Smooth muscle cell (in vitro differentiated cells): ENCODE measurements around the gene DAD1. TPM values are rescaled to one million over a fixed set of nuclear protein-coding genes. Genes with fewer than 3 reads are reported as not detected.

Source experiments
- DNase-seq: peaks from one replicate; lab custom pipeline; 2025; ENCODE audit not compliant: unreplicated experiment; lab: John Stamatoyannopoulos, UW
- H2AFZ ChIP-seq: fragments of 200-600 bp; sonication (generic); 2 replicates; pipeline ENCODE4 v1.6.0; 2016; ENCODE audit warnings: antibody characterized with exemption, low read depth, mild to moderate bottlenecking
- H3F3A ChIP-seq: fragments of 200-600 bp; sonication (generic); 2 replicates; pipeline ENCODE4 v1.6.0; 2017; ENCODE audit warnings: antibody characterized with exemption, low read depth
- H3K27ac ChIP-seq: fragments of 200-600 bp; sonication (generic); 2 replicates; pipeline ENCODE4 v1.5.1; 2016; ENCODE audit warnings: low read depth, mild to moderate bottlenecking
- H3K27me3 ChIP-seq: fragments of 200-600 bp; sonication (generic); 2 replicates; pipeline ENCODE4 v1.6.1; 2016; ENCODE audit warnings: low read depth, mild to moderate bottlenecking
- H3K36me3 ChIP-seq: fragments of 200-600 bp; sonication (generic); 2 replicates; pipeline ENCODE4 v1.5.1; 2016; ENCODE audit warnings: low read depth
- H3K4me1 ChIP-seq: fragments of 200-600 bp; sonication (generic); 2 replicates; pipeline ENCODE4 v1.5.1; 2016; ENCODE audit warnings: low read depth
- H3K4me2 ChIP-seq: fragments of 200-600 bp; sonication (generic); 2 replicates; pipeline ENCODE4 v1.6.0; 2016; ENCODE audit warnings: mild to moderate bottlenecking
- H3K4me3 ChIP-seq: fragments of 200-600 bp; sonication (generic); 2 replicates; pipeline ENCODE4 v1.5.1; 2016; ENCODE audit warnings: mild to moderate bottlenecking
- H3K79me2 ChIP-seq: fragments of 200-600 bp; sonication (generic); 2 replicates; pipeline ENCODE4 v1.6.0; 2016; ENCODE audit warnings: low read depth, mild to moderate bottlenecking
- H3K9ac ChIP-seq: fragments of 200-600 bp; sonication (generic); 2 replicates; pipeline ENCODE4 v1.6.0; 2016; ENCODE audit warnings: low read depth
- H3K9me3 ChIP-seq: fragments of 200-600 bp; sonication (generic); replicated peaks from 2 replicates; pipeline ENCODE4 v1.5.1; 2016; ENCODE audit warnings: low read depth
- H4K20me1 ChIP-seq: fragments of 200-600 bp; sonication (generic); 2 replicates; pipeline ENCODE4 v1.6.0; 2016; ENCODE audit warnings: low read depth
- WGBS: methylation state at CpG from one replicate; pipeline ENCODE4 v1.1.7; 2016; ENCODE audit warnings: low lambda C conversion rate; 5-methylcytosine and 5-hydroxymethylcytosine counted together
- polyA plus RNA-seq: library from polyadenylated mRNA; unstranded; fragments of >200 nt; fragmentation: Nextera tagmentation; extraction: Ambion mirVana; gene quantifications from 2 replicates; pipeline ENCODE4 v1.2.1, GENCODE V29; 2016
- total RNA-seq: library from RNA; depleted of rRNA; stranded (reverse); fragments of >200 nt; gene quantifications from 2 replicates; pipeline ENCODE4 v1.2.3, GENCODE V29; 2014
- TF ChIP-seq, protein P1 (sequence below): fragments of 200-600 bp; sonication (generic); IDR thresholded peaks from 2 replicates; pipeline ENCODE4 v1.5.1; 2017; ENCODE audit warnings: borderline replicate concordance, mild to moderate bottlenecking, antibody characterized with exemption; ENCODE audit not compliant: insufficient read depth, poor library complexity, severe bottlenecking

The DAD1 gene
- total and polyA plus RNA-seq, 2 experiments from 2014 or later = 533 to 571 TPM

DNA sequence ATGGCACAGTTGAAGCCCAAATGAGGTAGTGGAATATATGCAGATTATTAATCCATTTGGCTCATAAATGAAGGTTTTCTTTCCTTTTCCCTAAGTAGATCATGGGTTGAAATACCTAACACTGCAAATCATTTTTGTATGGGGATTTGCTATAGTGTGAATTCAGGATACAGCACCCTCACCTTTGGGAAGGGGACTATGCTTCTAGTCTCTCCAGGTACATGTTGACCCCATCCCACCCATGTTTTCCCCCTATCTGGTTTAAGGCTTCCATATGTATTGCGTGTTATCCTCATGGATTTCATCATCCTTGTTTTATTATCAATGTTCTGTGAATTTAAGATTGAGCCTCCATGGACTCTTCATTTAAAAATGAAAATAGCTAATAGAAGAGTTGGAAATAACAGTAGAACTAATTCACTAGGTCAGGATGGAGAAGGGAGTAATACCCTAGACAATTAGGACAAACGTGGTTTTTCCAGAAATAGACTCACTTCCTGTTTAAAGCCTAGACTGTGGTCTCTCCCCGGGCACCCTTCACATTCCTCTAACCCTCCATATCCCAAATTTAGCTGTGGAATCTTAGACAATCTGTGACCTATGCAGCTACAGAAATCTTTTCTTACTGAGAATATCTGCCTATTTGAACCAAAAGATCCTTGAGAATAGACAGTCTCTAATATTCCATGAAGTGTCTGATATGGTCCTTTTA, 56.5 kb downstream of the DAD1 start:
- 39% methylated on average over 3 of the region's 3 CpGs for WGBS
- no peak overlapping the region for H3K4me3 ChIP-seq
- no peaks in the 10 kb centered on the region for H3K79me2 ChIP-seq
- no peaks in the 10 kb centered on the region for H3K4me1 ChIP-seq
- H3K4me2 ChIP-seq = peak overlapping the region; percentile 54
- no peaks in the 10 kb centered on the region for H4K20me1 ChIP-seq
- no peaks in the 10 kb centered on the region for H3K27me3 ChIP-seq
- H3K9ac ChIP-seq = no peak overlapping the region
- no peaks in the 10 kb centered on the region for H3K36me3 ChIP-seq
- TF ChIP-seq, protein P1, sequence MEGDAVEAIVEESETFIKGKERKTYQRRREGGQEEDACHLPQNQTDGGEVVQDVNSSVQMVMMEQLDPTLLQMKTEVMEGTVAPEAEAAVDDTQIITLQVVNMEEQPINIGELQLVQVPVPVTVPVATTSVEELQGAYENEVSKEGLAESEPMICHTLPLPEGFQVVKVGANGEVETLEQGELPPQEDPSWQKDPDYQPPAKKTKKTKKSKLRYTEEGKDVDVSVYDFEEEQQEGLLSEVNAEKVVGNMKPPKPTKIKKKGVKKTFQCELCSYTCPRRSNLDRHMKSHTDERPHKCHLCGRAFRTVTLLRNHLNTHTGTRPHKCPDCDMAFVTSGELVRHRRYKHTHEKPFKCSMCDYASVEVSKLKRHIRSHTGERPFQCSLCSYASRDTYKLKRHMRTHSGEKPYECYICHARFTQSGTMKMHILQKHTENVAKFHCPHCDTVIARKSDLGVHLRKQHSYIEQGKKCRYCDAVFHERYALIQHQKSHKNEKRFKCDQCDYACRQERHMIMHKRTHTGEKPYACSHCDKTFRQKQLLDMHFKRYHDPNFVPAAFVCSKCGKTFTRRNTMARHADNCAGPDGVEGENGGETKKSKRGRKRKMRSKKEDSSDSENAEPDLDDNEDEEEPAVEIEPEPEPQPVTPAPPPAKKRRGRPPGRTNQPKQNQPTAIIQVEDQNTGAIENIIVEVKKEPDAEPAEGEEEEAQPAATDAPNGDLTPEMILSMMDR = no peak
- H3K9me3 ChIP-seq = no peaks in the 10 kb centered on the region
- H2AFZ ChIP-seq = peak overlapping the region; percentile 7
- H3F3A ChIP-seq = peaks cover 9% of the 10 kb centered on the region
- no peak for DNase-seq
- peak overlapping the region; percentile 36 for H3K27ac ChIP-seq

DNA sequence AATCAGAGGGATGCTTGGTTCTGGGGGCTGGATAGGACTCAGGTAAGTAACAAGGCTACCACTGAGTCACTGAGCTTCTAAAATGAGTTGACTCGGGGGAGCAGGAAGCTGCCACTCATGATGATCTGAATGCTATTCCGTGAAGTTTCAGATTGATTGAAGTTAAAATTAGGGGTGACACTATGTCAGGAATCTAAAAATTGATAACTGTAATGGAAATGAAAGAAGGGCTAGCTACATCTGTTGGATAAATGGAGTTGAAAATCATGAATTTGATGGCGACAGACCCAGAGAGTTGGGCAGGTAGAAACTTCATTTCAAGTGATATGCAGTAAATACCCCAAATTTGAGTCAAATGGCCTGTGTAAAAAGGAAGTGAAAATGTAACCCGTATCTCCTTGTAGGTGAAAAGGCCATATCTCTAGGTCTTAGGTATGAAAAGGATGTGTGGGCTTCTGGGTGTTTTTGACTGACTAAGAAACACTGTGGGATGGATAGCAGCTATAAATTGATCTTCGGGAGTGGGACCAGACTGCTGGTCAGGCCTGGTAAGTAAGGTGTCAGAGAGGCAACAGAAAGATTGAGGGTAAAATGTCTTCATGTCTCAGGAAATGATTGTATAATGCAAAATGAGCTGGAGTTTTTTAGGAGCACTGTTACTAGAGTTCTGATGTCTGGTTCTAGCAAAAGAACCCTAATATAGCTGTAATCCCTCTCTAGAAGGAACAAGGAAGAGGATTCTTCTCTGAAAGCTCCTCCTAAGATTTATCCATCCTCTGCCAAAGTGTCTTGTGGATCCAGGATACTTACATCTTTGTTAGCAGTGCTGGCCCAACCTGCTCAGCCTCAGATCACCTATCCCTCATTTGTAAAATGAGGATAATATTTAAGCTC, 57.3 kb downstream of the DAD1 start:
- no peaks in the 10 kb centered on the region for H3K36me3 ChIP-seq
- H3K79me2 ChIP-seq = no peaks in the 10 kb centered on the region
- no peak overlapping the region for H2AFZ ChIP-seq
- no peak overlapping the region for H3K9ac ChIP-seq
- no peaks in the 10 kb centered on the region for H3K9me3 ChIP-seq
- H3K27me3 ChIP-seq = no peaks in the 10 kb centered on the region
- H3K4me1 ChIP-seq = no peaks in the 10 kb centered on the region
- no peak overlapping the region for H3K4me3 ChIP-seq
- no peak overlapping the region for H3K27ac ChIP-seq
- no peak overlapping the region for H3K4me2 ChIP-seq
- H3F3A ChIP-seq = peaks cover 5% of the 10 kb centered on the region
- TF ChIP-seq, protein P1 = no peak
- no peak for DNase-seq
- 94% methylated on average over 5 of the region's 5 CpGs for WGBS
- H4K20me1 ChIP-seq = no peaks in the 10 kb centered on the region

DNA sequence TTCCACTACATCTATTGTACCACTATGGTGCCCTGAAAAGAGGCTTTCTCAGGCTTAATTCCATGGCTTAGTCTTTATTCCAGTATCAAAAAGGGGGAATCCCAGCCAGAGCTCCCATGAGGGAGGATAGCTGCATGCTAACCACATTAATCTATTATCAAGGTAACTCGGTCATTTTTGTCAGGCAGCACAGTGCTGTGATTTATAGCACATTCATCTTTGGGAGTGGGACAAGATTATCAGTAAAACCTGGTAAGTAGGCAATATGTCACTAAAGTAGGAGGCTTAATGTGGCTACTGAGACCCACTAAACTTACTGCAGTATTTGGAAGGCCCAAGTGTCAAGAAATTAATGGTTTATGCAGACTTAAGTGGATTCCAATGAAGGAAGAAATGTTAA, 58.9 kb downstream of the DAD1 start:
- WGBS = 58% methylated on average over 1 of the region's 1 CpG

More for the DNA sequence above, 58.9 kb downstream of the DAD1 start:
- H3K4me2 ChIP-seq = no peak overlapping the region
- H3K9me3 ChIP-seq = no peaks in the 10 kb centered on the region
- no peak overlapping the region for H3K9ac ChIP-seq
- TF ChIP-seq, protein P1 = no peak
- no peak overlapping the region for H3K27ac ChIP-seq
- no peaks in the 10 kb centered on the region for H3K4me1 ChIP-seq
- no peaks in the 10 kb centered on the region for H4K20me1 ChIP-seq
- H3K4me3 ChIP-seq = no peak overlapping the region
- no peak overlapping the region for H2AFZ ChIP-seq
- no peak for DNase-seq
- H3K79me2 ChIP-seq = no peaks in the 10 kb centered on the region
- H3F3A ChIP-seq = peaks cover 5% of the 10 kb centered on the region
- no peaks in the 10 kb centered on the region for H3K27me3 ChIP-seq
- no peaks in the 10 kb centered on the region for H3K36me3 ChIP-seq
